Keratinocyte (primary cell): ENCODE results near the gene SLC25A2.
"Not testable (repeated sequence)": the region's sequence is repeated elsewhere in the genome, so short reads cannot be mapped to it uniquely, and the experiment has no call there.

ENCODE experiments used
- EZH2 ChIP-seq: IDR thresholded peaks from one replicate; pipeline ENCODE4 v1.6.1; 2012; ENCODE audit warnings: inconsistent platforms, mild to moderate bottlenecking, low read length, moderate library complexity
- TF ChIP-seq, protein P1 (sequence below), 3 experiments: IDR thresholded peaks in 1 of 3; conservative IDR thresholded peaks in 1 of 3; optimal IDR thresholded peaks in 1 of 3; 2 replicates in 2 of 3; 3 replicates in 1 of 3; pipeline versions ENCODE3 to v1.5.1; 2011; ENCODE audit warnings: low read length in 3 of 3, mild to moderate bottlenecking in 3 of 3, moderate library complexity in 2 of 3, control low read depth in 1 of 3, inconsistent platforms in 1 of 3; ENCODE audit not compliant: insufficient read depth in 2 of 3; ENCODE audit errors: extremely low read depth in 1 of 3

- TF ChIP-seq, protein P1, sequence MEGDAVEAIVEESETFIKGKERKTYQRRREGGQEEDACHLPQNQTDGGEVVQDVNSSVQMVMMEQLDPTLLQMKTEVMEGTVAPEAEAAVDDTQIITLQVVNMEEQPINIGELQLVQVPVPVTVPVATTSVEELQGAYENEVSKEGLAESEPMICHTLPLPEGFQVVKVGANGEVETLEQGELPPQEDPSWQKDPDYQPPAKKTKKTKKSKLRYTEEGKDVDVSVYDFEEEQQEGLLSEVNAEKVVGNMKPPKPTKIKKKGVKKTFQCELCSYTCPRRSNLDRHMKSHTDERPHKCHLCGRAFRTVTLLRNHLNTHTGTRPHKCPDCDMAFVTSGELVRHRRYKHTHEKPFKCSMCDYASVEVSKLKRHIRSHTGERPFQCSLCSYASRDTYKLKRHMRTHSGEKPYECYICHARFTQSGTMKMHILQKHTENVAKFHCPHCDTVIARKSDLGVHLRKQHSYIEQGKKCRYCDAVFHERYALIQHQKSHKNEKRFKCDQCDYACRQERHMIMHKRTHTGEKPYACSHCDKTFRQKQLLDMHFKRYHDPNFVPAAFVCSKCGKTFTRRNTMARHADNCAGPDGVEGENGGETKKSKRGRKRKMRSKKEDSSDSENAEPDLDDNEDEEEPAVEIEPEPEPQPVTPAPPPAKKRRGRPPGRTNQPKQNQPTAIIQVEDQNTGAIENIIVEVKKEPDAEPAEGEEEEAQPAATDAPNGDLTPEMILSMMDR (optimal IDR thresholded peaks at IDR 0.05 in 1 of 3, IDR thresholded peaks at IDR 0.05 in 1 of 3, conservative IDR thresholded peaks at IDR 0.05 in 1 of 3; ENCODE audit: extremely low read depth in 1 of 3, insufficient read depth in 2 of 3, low read length in 3 of 3), result not testable (repeated sequence)
- TF ChIP-seq EZH2, result not testable (repeated sequence)
Observed at GRCh38 chr5:141346017-141346416, 42.2 kb upstream of the SLC25A2 start.
